ENCODE results near the gene MEIS3. TPM values are rescaled to one million over a fixed set of nuclear protein-coding genes. Genes with fewer than 3 reads are reported as not detected.

Gene MEIS3
- total and polyA plus RNA-seq, 9 of the 15 experiments (the other 6 are each of a cell fraction or from before 2014, with no cell fraction given) = 0.06 to 0.80 (median 0.25) TPM; not detected in 1

GRCh38 chr19:47421244-47421786 lies 2.0 kb upstream of the MEIS3 start (continued):
- TF ChIP-seq, protein P1, sequence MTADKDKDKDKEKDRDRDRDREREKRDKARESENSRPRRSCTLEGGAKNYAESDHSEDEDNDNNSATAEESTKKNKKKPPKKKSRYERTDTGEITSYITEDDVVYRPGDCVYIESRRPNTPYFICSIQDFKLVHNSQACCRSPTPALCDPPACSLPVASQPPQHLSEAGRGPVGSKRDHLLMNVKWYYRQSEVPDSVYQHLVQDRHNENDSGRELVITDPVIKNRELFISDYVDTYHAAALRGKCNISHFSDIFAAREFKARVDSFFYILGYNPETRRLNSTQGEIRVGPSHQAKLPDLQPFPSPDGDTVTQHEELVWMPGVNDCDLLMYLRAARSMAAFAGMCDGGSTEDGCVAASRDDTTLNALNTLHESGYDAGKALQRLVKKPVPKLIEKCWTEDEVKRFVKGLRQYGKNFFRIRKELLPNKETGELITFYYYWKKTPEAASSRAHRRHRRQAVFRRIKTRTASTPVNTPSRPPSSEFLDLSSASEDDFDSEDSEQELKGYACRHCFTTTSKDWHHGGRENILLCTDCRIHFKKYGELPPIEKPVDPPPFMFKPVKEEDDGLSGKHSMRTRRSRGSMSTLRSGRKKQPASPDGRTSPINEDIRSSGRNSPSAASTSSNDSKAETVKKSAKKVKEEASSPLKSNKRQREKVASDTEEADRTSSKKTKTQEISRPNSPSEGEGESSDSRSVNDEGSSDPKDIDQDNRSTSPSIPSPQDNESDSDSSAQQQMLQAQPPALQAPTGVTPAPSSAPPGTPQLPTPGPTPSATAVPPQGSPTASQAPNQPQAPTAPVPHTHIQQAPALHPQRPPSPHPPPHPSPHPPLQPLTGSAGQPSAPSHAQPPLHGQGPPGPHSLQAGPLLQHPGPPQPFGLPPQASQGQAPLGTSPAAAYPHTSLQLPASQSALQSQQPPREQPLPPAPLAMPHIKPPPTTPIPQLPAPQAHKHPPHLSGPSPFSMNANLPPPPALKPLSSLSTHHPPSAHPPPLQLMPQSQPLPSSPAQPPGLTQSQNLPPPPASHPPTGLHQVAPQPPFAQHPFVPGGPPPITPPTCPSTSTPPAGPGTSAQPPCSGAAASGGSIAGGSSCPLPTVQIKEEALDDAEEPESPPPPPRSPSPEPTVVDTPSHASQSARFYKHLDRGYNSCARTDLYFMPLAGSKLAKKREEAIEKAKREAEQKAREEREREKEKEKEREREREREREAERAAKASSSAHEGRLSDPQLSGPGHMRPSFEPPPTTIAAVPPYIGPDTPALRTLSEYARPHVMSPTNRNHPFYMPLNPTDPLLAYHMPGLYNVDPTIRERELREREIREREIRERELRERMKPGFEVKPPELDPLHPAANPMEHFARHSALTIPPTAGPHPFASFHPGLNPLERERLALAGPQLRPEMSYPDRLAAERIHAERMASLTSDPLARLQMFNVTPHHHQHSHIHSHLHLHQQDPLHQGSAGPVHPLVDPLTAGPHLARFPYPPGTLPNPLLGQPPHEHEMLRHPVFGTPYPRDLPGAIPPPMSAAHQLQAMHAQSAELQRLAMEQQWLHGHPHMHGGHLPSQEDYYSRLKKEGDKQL (CRISPR knock-in tag; IDR thresholded peaks at IDR 0.05; ENCODE audit: borderline replicate concordance) = no peak
- TF ChIP-seq ZNF778 (CRISPR knock-in tag; IDR thresholded peaks at IDR 0.05) (no peak), BDP1 (IDR thresholded peaks at IDR 0.05; ENCODE audit: insufficient read depth, insufficient read length) (no peak), KLF10 (CRISPR knock-in tag; IDR thresholded peaks at IDR 0.05) (no peak), U2AF2 (optimal IDR thresholded peaks at IDR 0.05; ENCODE audit: low read depth, low read length) (no peak), ZSCAN32 (CRISPR knock-in tag; IDR thresholded peaks at IDR 0.05) (no peak)
- TF ChIP-seq, protein P2, sequence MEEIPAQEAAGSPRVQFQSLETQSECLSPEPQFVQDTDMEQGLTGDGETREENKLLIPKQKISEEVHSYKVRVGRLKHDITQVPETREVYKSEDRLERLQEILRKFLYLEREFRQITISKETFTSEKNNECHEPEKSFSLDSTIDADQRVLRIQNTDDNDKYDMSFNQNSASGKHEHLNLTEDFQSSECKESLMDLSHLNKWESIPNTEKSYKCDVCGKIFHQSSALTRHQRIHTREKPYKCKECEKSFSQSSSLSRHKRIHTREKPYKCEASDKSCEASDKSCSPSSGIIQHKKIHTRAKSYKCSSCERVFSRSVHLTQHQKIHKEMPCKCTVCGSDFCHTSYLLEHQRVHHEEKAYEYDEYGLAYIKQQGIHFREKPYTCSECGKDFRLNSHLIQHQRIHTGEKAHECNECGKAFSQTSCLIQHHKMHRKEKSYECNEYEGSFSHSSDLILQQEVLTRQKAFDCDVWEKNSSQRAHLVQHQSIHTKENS (CRISPR knock-in tag; IDR thresholded peaks at IDR 0.05) = no peak
- TF ChIP-seq, protein P3, sequence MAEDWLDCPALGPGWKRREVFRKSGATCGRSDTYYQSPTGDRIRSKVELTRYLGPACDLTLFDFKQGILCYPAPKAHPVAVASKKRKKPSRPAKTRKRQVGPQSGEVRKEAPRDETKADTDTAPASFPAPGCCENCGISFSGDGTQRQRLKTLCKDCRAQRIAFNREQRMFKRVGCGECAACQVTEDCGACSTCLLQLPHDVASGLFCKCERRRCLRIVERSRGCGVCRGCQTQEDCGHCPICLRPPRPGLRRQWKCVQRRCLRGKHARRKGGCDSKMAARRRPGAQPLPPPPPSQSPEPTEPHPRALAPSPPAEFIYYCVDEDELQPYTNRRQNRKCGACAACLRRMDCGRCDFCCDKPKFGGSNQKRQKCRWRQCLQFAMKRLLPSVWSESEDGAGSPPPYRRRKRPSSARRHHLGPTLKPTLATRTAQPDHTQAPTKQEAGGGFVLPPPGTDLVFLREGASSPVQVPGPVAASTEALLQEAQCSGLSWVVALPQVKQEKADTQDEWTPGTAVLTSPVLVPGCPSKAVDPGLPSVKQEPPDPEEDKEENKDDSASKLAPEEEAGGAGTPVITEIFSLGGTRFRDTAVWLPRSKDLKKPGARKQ (CRISPR knock-in tag; IDR thresholded peaks at IDR 0.05) = no peak
